H1 (cell line): ENCODE measurements around the gene SNRK. TPM values are rescaled to one million over a fixed set of nuclear protein-coding genes. Genes with fewer than 3 reads are reported as not detected.

Experiments
- CTCF ChIA-PET: fragments of 300-600 bp; sonication (Branson Sonifier 250); formaldehyde crosslinking; loops from one replicate; lab custom pipeline; 2021; ENCODE audit not compliant: partially characterized antibody; lab: Charles Lee
- POLR2A ChIA-PET: fragments of 300-600 bp; sonication (Branson Sonifier 250); formaldehyde crosslinking; loops from one replicate; lab custom pipeline; 2021; ENCODE audit warnings: inconsistent platforms; ENCODE audit not compliant: partially characterized antibody; lab: Charles Lee
- DNase-seq, 2 experiments: peaks; one replicate each; pipeline versions ENCODE4 v3.0.0 to v3.0.0-alpha.2; 2010 to 2022; ENCODE audit warnings: low spot score in 2 of 2, low read depth in 1 of 2, mixed read lengths in 1 of 2
- FAIRE-seq: peaks from 2 replicates; lab custom pipeline; 2011; peaks lifted over from hg19 to GRCh38; lab: Jason Lieb, UNC
- H2AFZ ChIP-seq: 2 replicates; pipeline ENCODE4 v1.8.1; 2012; ENCODE audit warnings: low read length, inconsistent platforms
- H2AK5ac ChIP-seq: 2 replicates; pipeline ENCODE4 v1.6.1; 2013; ENCODE audit warnings: low read depth, low read length
- H2BK120ac ChIP-seq: replicated peaks from 2 replicates; pipeline ENCODE3; 2013; ENCODE audit warnings: low read depth, low read length, inconsistent platforms
- H2BK12ac ChIP-seq: 2 replicates; pipeline ENCODE4 v1.6.1; 2013; ENCODE audit warnings: low read depth, low read length
- H2BK15ac ChIP-seq: 2 replicates; pipeline ENCODE4 v1.6.1; 2013; ENCODE audit warnings: low read length
- H2BK20ac ChIP-seq: 2 replicates; pipeline ENCODE4 v1.6.1; 2013; ENCODE audit warnings: low read length
- H2BK5ac ChIP-seq: 2 replicates; pipeline ENCODE4 v1.6.1; 2013; ENCODE audit warnings: low read depth, low read length
- H3K14ac ChIP-seq: 2 replicates; pipeline ENCODE4 v1.6.1; 2013; ENCODE audit warnings: inconsistent platforms; ENCODE audit not compliant: insufficient read length
- H3K18ac ChIP-seq: 2 replicates; pipeline ENCODE4 v1.6.1; 2013; ENCODE audit warnings: low read length; ENCODE audit errors: extremely low read depth
- H3K23ac ChIP-seq: 2 replicates; pipeline ENCODE4 v1.6.1; 2013; ENCODE audit warnings: inconsistent platforms; ENCODE audit not compliant: insufficient read length
- H3K23me2 ChIP-seq: 2 replicates; pipeline ENCODE4 v1.6.1; 2013; ENCODE audit warnings: low read depth, low read length
- H3K27ac ChIP-seq: 2 replicates; pipeline ENCODE4 v1.6.1; 2011; ENCODE audit warnings: low read depth, low read length, inconsistent platforms
- H3K27me3 ChIP-seq, 4 experiments: replicated peaks in 1 of 4; 1 replicate in 1 of 4; 2 replicates in 3 of 4; pipeline versions ENCODE4 v1.6.1 to v1.8.1; 2011 to 2013; ENCODE audit warnings: low read length in 3 of 4, mild to moderate bottlenecking in 3 of 4, inconsistent platforms in 2 of 4, mixed read lengths in 2 of 4, moderate library complexity in 1 of 4; ENCODE audit not compliant: control insufficient read depth in 3 of 4, insufficient read depth in 3 of 4; ENCODE audit errors: extremely low read depth in 1 of 4
- H3K36me3 ChIP-seq, 4 experiments: 2 replicates each; pipeline versions ENCODE4 v1.6.1 to v1.8.1; 2011 to 2013; ENCODE audit warnings: mild to moderate bottlenecking in 4 of 4, low read length in 3 of 4, moderate library complexity in 2 of 4, control low read depth in 1 of 4, inconsistent platforms in 1 of 4; ENCODE audit not compliant: insufficient read depth in 4 of 4, control insufficient read depth in 2 of 4
- H3K4ac ChIP-seq: replicated peaks from 2 replicates; pipeline ENCODE3; 2013; ENCODE audit warnings: low read length, low read depth, mixed read lengths, inconsistent platforms; ENCODE audit not compliant: insufficient read length
- H3K4me1 ChIP-seq, 4 experiments: replicated peaks in 1 of 4; 1 replicate in 1 of 4; 2 replicates in 3 of 4; pipeline versions ENCODE4 v1.6.1 to v1.8.1; 2011 to 2013; ENCODE audit warnings: low read length in 3 of 4, inconsistent platforms in 2 of 4, mixed read lengths in 1 of 4; ENCODE audit not compliant: insufficient read depth in 4 of 4, control insufficient read depth in 3 of 4
- H3K4me2 ChIP-seq, 2 experiments: 2 replicates each; pipeline versions ENCODE4 v1.6.1 to v1.8.1; 2011 to 2013; ENCODE audit warnings: low read depth in 2 of 2, low read length in 2 of 2, control low read depth in 1 of 2, inconsistent platforms in 1 of 2, mild to moderate bottlenecking in 1 of 2; ENCODE audit not compliant: insufficient read depth in 1 of 2
- H3K4me3 ChIP-seq, 4 experiments: fragments of 200-600, 300-600 bp in 1 of 4; sonication (generic), shearing (Covaris generic), sonication (Bioruptor Twin) in 1 of 4; 2 replicates each; pipeline versions ENCODE4 v1.5.1 to v1.8.1; 2011 to 2016; ENCODE audit warnings: low read length in 4 of 4, low read depth in 3 of 4, control low read depth in 2 of 4, inconsistent platforms in 2 of 4, mild to moderate bottlenecking in 2 of 4, mixed read lengths in 1 of 4, moderate library complexity in 1 of 4; ENCODE audit not compliant: insufficient read depth in 2 of 4; ENCODE audit errors: extremely low read depth in 1 of 4
- H3K56ac ChIP-seq: replicated peaks from 2 replicates; pipeline ENCODE3; 2013; ENCODE audit warnings: low read depth, mild to moderate bottlenecking, mixed read lengths, low read length, inconsistent platforms; ENCODE audit not compliant: insufficient read length
- H3K79me1 ChIP-seq: 2 replicates; pipeline ENCODE4 v1.6.1; 2013; ENCODE audit warnings: low read depth, low read length, control low read depth
- H3K79me2 ChIP-seq, 2 experiments: 2 replicates each; pipeline versions ENCODE4 v1.6.1 to v1.8.1; 2012 to 2013; ENCODE audit warnings: low read length in 2 of 2, mild to moderate bottlenecking in 2 of 2, inconsistent platforms in 1 of 2; ENCODE audit not compliant: insufficient read depth in 2 of 2, control insufficient read depth in 1 of 2
- H3K9ac ChIP-seq, 4 experiments: replicated peaks in 1 of 4; 1 replicate in 1 of 4; 2 replicates in 3 of 4; pipeline versions ENCODE4 v1.6.1 to v1.8.1; 2011 to 2013; ENCODE audit warnings: low read depth in 3 of 4, low read length in 3 of 4, control low read depth in 2 of 4, mild to moderate bottlenecking in 2 of 4, moderate library complexity in 2 of 4, inconsistent platforms in 1 of 4; ENCODE audit errors: extremely low read depth in 1 of 4
- H3K9me3 ChIP-seq, 2 experiments: 2 replicates each; pipeline versions ENCODE4 v1.6.1 to v1.8.1; 2012 to 2013; ENCODE audit warnings: mild to moderate bottlenecking in 2 of 2, moderate library complexity in 2 of 2, control low read depth in 1 of 2, inconsistent platforms in 1 of 2, low read depth in 1 of 2, low read length in 1 of 2, mixed read lengths in 1 of 2; ENCODE audit not compliant: insufficient read depth in 2 of 2
- H4K20me1 ChIP-seq, 2 experiments: replicated peaks in 1 of 2; 2 replicates each; pipeline versions ENCODE3 to v1.8.1; 2011 to 2013; ENCODE audit warnings: inconsistent platforms in 2 of 2, low read length in 2 of 2, mild to moderate bottlenecking in 1 of 2; ENCODE audit not compliant: insufficient read depth in 2 of 2, control insufficient read depth in 1 of 2
- H4K5ac ChIP-seq: 2 replicates; pipeline ENCODE4 v1.6.1; 2013; ENCODE audit warnings: low read length, low read depth, mixed read lengths, inconsistent platforms; ENCODE audit not compliant: insufficient read length
- H4K8ac ChIP-seq: 2 replicates; pipeline ENCODE4 v1.8.0; 2013; ENCODE audit warnings: mild to moderate bottlenecking, moderate library complexity, low read length, inconsistent platforms; ENCODE audit not compliant: insufficient read depth; ENCODE audit errors: extremely low read depth
- H4K91ac ChIP-seq: replicated peaks from 2 replicates; pipeline ENCODE3; 2013; ENCODE audit warnings: low read length, mixed read lengths, inconsistent platforms; ENCODE audit not compliant: insufficient read length
- ATF3 ChIP-seq: IDR thresholded peaks from 2 replicates; pipeline ENCODE4 v1.6.1; 2011; ENCODE audit warnings: low read depth, mild to moderate bottlenecking, low read length; ENCODE audit not compliant: insufficient read depth
- CEBPB ChIP-seq: IDR thresholded peaks from 2 replicates; pipeline ENCODE4 v1.6.1; 2012; ENCODE audit warnings: low read depth, low read length
- CTBP2 ChIP-seq: IDR thresholded peaks from 2 replicates; pipeline ENCODE4 v1.7.0; 2011; ENCODE audit warnings: borderline replicate concordance, mild to moderate bottlenecking, moderate library complexity, mixed read lengths, low read length; ENCODE audit not compliant: insufficient read depth, insufficient read length
- E2F6 ChIP-seq: IDR thresholded peaks from 2 replicates; pipeline ENCODE4 v1.6.1; 2012; ENCODE audit warnings: inconsistent platforms
- GABPA ChIP-seq: IDR thresholded peaks from 2 replicates; pipeline ENCODE4 v1.6.1; 2011; ENCODE audit warnings: mild to moderate bottlenecking, low read length, moderate library complexity, borderline replicate concordance; ENCODE audit not compliant: insufficient read depth
- JUN ChIP-seq: IDR thresholded peaks from 2 replicates; pipeline ENCODE4 v1.6.1; 2011; ENCODE audit warnings: low read depth, mild to moderate bottlenecking, improper control_type of control experiment, low read length
- MAFK ChIP-seq: IDR thresholded peaks from 2 replicates; pipeline ENCODE4 v1.6.1; 2012; ENCODE audit warnings: low read depth, mild to moderate bottlenecking, improper control_type of control experiment, low read length
- SRF ChIP-seq: IDR thresholded peaks from 2 replicates; pipeline ENCODE4 v1.6.1; 2011; ENCODE audit warnings: mild to moderate bottlenecking, low read depth, low read length, moderate library complexity
- TCF12 ChIP-seq: IDR thresholded peaks from 2 replicates; pipeline ENCODE4 v1.6.1; 2011; ENCODE audit warnings: low read depth, mild to moderate bottlenecking, low read length
- TEAD4 ChIP-seq: IDR thresholded peaks from 2 replicates; pipeline ENCODE4 v1.6.1; 2012; ENCODE audit warnings: low read depth, low read length, inconsistent platforms, mixed read lengths
- USF2 ChIP-seq: IDR thresholded peaks from 2 replicates; pipeline ENCODE4 v1.6.1; 2011; ENCODE audit warnings: low read length, improper control_type of control experiment
- ZNF274 ChIP-seq: IDR thresholded peaks from 2 replicates; pipeline ENCODE4 v1.7.0; 2012; ENCODE audit warnings: low read length, borderline replicate concordance; ENCODE audit errors: extremely low read depth
- WGBS, 2 experiments: shearing (Covaris generic) in 1 of 2; methylation state at CpG; one replicate each; pipeline versions ENCODE4 v1.1.6 to v1.1.7; 2013 to 2015; ENCODE audit warnings: low lambda C conversion rate in 2 of 2, mixed read lengths in 2 of 2, inconsistent platforms in 1 of 2, low coverage in 1 of 2, missing lambda C conversion rate in 1 of 2; ENCODE audit not compliant: insufficient replicate concordance in 2 of 2, insufficient coverage in 1 of 2, insufficient read length in 1 of 2; ENCODE audit errors: extremely low coverage in 1 of 2, missing lambda C conversion rate in 1 of 2; 5-methylcytosine and 5-hydroxymethylcytosine counted together
- polyA plus RNA-seq, 7 experiments: library from polyadenylated mRNA; depleted of rRNA in 3 of 7; stranded (reverse) in 5 of 7; unstranded in 2 of 7; fragments of >200 nt in 5 of 7; fragments of 200-250 nt in 2 of 7; gene quantifications; 1 replicate in 5 of 7; 2 replicates in 1 of 7; 4 replicates in 1 of 7; pipeline versions ENCODE4 v1.2.1 to v1.2.3, GENCODE V29; 2011 to 2013; ENCODE audit warnings: missing spikeins in 2 of 7, mixed read lengths in 2 of 7
- total RNA-seq: library from RNA; stranded (reverse); fragmentation: NEBNext Ultra II Directional; extraction: Animal tissue kit (Norgen Biotek cat#: 25700); gene quantifications from 2 replicates; pipeline ENCODE4 v1.2.1, GENCODE V29; 2021

SNRK gene
- total and polyA plus RNA-seq, 2 of the 8 experiments (the other 6 are each of a cell fraction or from before 2014, with no cell fraction given) = 4.4 to 11.7 TPM

GRCh38 chr3:43338295-43338694 lies 52.0 kb downstream of the SNRK start:
- H3K27ac ChIP-seq = no peak overlapping the region
- WGBS, 2 experiments = 93% methylated on average over 2 of the region's 2 CpGs; no CpG with 5 or more reads in 1 of the 2 experiments
- no peaks in the 10 kb centered on the region for H3K23me2 ChIP-seq
- H3K27me3 ChIP-seq = no peaks in the 10 kb centered on the region
- H3K4me2 ChIP-seq = no peak overlapping the region
- no peaks in the 10 kb centered on the region for H3K79me2 ChIP-seq
- H2BK5ac ChIP-seq = no peak overlapping the region
- H2AFZ ChIP-seq = no peak overlapping the region
- H3K9me3 ChIP-seq = peaks cover 14 to 20% of the 10 kb centered on the region in 2 experiments
- no peak overlapping the region for H2BK15ac ChIP-seq
- H2BK12ac ChIP-seq = no peak overlapping the region
- H3K79me1 ChIP-seq = no peaks in the 10 kb centered on the region
- no peaks in the 10 kb centered on the region for H4K20me1 ChIP-seq
- H3K4ac ChIP-seq = no peak overlapping the region
- no peak overlapping the region for H3K18ac ChIP-seq
- no peak overlapping the region for H2BK120ac ChIP-seq
- no peak overlapping the region for H3K4me3 ChIP-seq
- H3K14ac ChIP-seq = no peak overlapping the region
- CTCF ChIA-PET = interaction anchor here (1.6 kb wide), 1 partner anchor 8 kb away, joined by 3 read pairs; no protein-coding TSS in a partner anchor
- peaks cover 0 to 26% (median 10%) of the 10 kb centered on the region in 4 experiments; a peak in 4 of 8 replicates for H3K36me3 ChIP-seq
- DNase-seq = no peak
- no peak overlapping the region for H4K5ac ChIP-seq
- H2BK20ac ChIP-seq = no peak overlapping the region
- no peak overlapping the region for H4K8ac ChIP-seq
- POLR2A ChIA-PET = no interaction called here
- H3K9ac ChIP-seq = no peak overlapping the region
- H3K56ac ChIP-seq = no peak overlapping the region
- no peak for FAIRE-seq
- peaks cover 0 to 6% (median 0%) of the 10 kb centered on the region in 4 experiments; a peak in 2 of 7 replicates for H3K4me1 ChIP-seq
- no peak overlapping the region for H4K91ac ChIP-seq
- no peak overlapping the region for H2AK5ac ChIP-seq
- H3K23ac ChIP-seq = no peak overlapping the region
- TF ChIP-seq ATF3 (no peak), TCF12 (no peak), CEBPB (no peak), GABPA (no peak), JUN (no peak), SRF (no peak), E2F6 (no peak), TEAD4 (no peak), CTBP2 (no peak), ZNF274 (no peak), USF2 (no peak), MAFK (no peak)
